T-helper 17 cell (primary cell): ENCODE results near the gene COL4A1. TPM values are rescaled to one million over a fixed set of nuclear protein-coding genes. Genes with fewer than 3 reads are reported as not detected.

Source experiments
- ATAC-seq: fragments of 150-1000 bp; cut with Tn5 transposase; 2 replicates; pipeline ENCODE4 v1.10.0; 2021; ENCODE audit warnings: mild to moderate bottlenecking, moderate library complexity
- DNase-seq, 3 donors: peaks; one replicate each; pipeline versions ENCODE4 v3.0.0 to v3.0.0-alpha.2; 2020 to 2021
- H3K9me3 ChIP-seq: one replicate; pipeline ENCODE4 v1.7.0; 2013; ENCODE audit warnings: low read length, mild to moderate bottlenecking; ENCODE audit not compliant: control insufficient read depth, poor library complexity, severe bottlenecking
- H3K27ac Mint-ChIP-seq: one replicate; pipeline ENCODE4 v1.8.0; 2022; ENCODE audit warnings: mild to moderate bottlenecking, moderate library complexity, mixed read lengths
- H3K27me3 Mint-ChIP-seq: one replicate; pipeline ENCODE4 v1.8.0; 2022; ENCODE audit warnings: mixed read lengths
- H3K36me3 Mint-ChIP-seq: one replicate; pipeline ENCODE4 v1.8.0; 2022; ENCODE audit warnings: low read depth, mixed read lengths
- H3K4me1 Mint-ChIP-seq: one replicate; pipeline ENCODE4 v1.8.0; 2022; ENCODE audit warnings: mild to moderate bottlenecking, mixed read lengths
- H3K4me3 Mint-ChIP-seq: one replicate; pipeline ENCODE4 v1.8.0; 2022; ENCODE audit warnings: mild to moderate bottlenecking, moderate library complexity, mixed read lengths
- total RNA-seq, 4 donors: library from RNA in 2 of 4; stranded (reverse) in 2 of 4; gene quantifications; one replicate each; pipeline ENCODE4 v1.2.3 and lab custom pipeline; 2022 to 2026

Gene COL4A1
- total RNA-seq, 2 donors from 2014 or later, result 0.37 TPM; not detected in 1

DNA sequence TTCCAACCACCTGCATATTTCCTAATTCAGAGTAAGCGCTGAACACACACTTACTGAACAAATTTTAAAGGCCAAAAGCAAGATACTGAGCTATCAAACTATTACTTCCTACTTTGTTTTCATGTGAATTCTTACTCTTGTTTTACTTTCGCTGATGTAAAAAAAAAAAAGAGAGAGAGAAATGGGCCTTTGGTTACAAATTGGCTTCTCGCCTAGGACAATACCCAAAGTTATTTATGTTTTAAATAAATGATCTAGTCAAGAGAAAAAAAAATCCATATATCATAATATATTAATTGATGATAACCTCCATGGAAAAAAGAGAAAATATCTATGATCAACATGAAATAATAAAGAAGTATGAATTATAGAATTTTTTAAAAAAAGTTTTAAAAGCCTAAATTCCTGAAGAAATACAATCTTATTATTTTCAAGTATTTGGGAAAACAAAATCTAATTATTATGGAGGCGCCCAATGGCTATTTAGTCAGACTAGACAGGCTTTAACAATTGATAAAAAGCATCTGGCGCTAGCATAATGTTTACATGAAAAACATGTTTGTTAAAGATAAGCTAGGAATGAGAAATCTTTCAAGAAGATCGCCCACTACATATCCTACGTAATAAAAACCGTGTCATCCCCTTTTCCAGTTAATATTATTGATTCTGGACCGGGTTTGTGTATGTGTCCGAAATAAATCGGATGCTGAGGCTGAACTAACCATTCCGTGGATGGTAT is 9.0 kb downstream of the COL4A1 start:
- Mint-ChIP-seq H3K4me3 (no peak overlapping the region), H3K4me1 (no peaks in the 10 kb centered on the region), H3K27me3 (peaks cover 54% of the 10 kb centered on the region), H3K27ac (no peak overlapping the region), H3K36me3 (peaks cover 5% of the 10 kb centered on the region)
- DNase-seq (no peak), ATAC-seq (no peak)
- H3K9me3 ChIP-seq, result no peaks in the 10 kb centered on the region

DNA sequence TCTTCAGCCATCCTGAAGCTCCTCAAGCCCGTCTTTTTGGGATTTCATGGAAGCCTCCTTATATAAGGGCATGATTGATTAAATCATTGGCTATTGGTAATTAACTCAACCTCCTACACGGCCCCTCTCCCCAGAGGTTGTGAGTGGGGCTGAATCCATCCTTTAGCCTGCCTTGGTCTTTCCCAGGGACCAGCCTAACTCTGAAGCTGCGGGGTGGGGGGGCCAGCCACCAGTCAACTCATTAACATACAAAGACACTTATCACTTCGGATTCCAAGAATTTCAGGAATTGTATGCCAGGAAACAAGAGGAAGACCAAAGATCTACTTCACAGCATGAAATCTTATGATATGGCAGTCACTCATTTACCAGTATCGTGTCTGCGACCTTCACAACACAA is 9.9 kb downstream of the COL4A1 start:
- no peak for DNase-seq
- H3K9me3 ChIP-seq, result no peaks in the 10 kb centered on the region
- Mint-ChIP-seq H3K4me3 (no peak overlapping the region), H3K27ac (no peak overlapping the region), H3K27me3 (peaks cover 50% of the 10 kb centered on the region), H3K4me1 (no peaks in the 10 kb centered on the region), H3K36me3 (peaks cover 5% of the 10 kb centered on the region)
- ATAC-seq, result no peak

- Mint-ChIP-seq H3K27ac (no peak overlapping the region), H3K4me1 (no peaks in the 10 kb centered on the region), H3K27me3 (peaks cover 40% of the 10 kb centered on the region), H3K4me3 (no peak overlapping the region), H3K36me3 (no peaks in the 10 kb centered on the region)
- no peaks in the 10 kb centered on the region for H3K9me3 ChIP-seq
- no peak for ATAC-seq
- DNase-seq, result no peak
Measured at GRCh38 chr13:110294622-110295021, 12.3 kb downstream of the COL4A1 start.

GRCh38 chr13:110294146-110294545 is 12.8 kb downstream of the COL4A1 start:
- H3K27me3 Mint-ChIP-seq, result peaks cover 40% of the 10 kb centered on the region
- H3K27ac Mint-ChIP-seq, result no peak overlapping the region
- H3K9me3 ChIP-seq, result no peaks in the 10 kb centered on the region

DNA sequence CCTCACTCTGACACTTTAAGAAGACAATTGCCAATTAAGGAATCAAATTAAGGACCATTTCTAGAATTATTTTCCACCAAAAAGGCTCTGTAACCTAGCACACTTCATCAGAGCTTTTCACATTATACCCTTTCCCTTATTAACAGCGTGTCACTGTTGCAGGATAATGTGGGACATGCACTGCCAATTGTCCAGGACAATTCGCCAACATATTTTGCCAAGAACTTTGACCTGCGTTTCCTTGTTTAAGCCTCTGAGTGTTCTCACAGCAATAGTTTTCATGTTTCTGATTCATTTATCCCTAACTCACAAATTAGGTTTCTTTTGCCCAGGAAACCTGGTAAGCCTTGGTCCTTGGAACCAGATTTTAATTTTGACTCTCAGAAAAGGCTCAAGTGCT is 13.3 kb downstream of the COL4A1 start:
- no peaks in the 10 kb centered on the region for H3K9me3 ChIP-seq
- Mint-ChIP-seq H3K4me3 (no peak overlapping the region), H3K27ac (no peak overlapping the region), H3K27me3 (peaks cover 38% of the 10 kb centered on the region), H3K4me1 (no peaks in the 10 kb centered on the region), H3K36me3 (no peaks in the 10 kb centered on the region)
- DNase-seq (no peak), ATAC-seq (no peak)

More at GRCh38 chr13:110294146-110294545, 12.8 kb downstream of the COL4A1 start:
- ATAC-seq (no peak), DNase-seq (no peak)
- no peaks in the 10 kb centered on the region for H3K4me1 Mint-ChIP-seq
- H3K36me3 Mint-ChIP-seq, result no peaks in the 10 kb centered on the region
- H3K4me3 Mint-ChIP-seq, result no peak overlapping the region

DNA sequence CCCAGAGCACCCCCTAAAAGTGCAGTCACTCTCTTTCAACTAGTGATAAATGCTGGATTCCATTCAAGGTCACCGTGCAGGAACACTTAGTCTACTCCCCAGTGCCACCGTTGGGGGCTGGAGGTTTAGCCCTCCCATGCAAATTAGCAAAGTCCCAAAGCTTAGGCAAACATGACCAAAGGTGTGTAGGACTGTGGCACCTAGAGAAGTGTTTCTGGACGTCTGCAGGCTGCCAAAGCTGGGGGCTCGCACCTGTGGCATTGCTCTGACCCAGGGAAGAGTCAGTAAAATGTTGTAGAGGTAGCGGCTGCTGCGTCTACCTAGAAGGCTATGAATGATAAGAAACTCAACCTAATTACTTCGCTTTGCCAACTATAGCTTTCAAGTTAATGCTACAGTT is 13.9 kb downstream of the COL4A1 start:
- DNase-seq (no peak), ATAC-seq (no peak)
- Mint-ChIP-seq H3K36me3 (no peaks in the 10 kb centered on the region), H3K4me3 (no peak overlapping the region), H3K27me3 (peaks cover 35% of the 10 kb centered on the region), H3K4me1 (no peaks in the 10 kb centered on the region), H3K27ac (no peak overlapping the region)
- H3K9me3 ChIP-seq, result no peaks in the 10 kb centered on the region

DNA sequence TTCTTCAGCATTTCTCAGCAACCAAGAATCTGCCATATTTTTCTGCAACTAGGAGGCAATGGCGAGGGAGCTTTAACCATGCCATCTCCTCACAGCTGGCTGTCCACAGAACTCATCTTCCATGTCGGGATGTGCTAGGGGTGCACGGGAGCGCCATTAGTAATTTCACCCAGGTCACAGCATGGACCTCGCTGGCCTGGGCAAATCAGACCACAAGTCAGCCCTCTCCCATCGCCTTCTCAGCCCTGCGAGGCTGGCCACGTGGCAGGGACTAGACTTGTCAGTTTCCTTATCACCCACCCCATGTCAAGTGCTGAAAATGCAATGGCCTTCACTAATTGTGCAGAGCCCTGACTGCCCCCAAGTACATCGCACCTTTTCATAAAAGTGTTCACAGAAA is 15.7 kb downstream of the COL4A1 start:
- Mint-ChIP-seq H3K27me3 (peaks cover 25% of the 10 kb centered on the region), H3K36me3 (no peaks in the 10 kb centered on the region), H3K4me3 (no peak overlapping the region), H3K4me1 (no peaks in the 10 kb centered on the region), H3K27ac (no peak overlapping the region)
- ATAC-seq (no peak), DNase-seq (no peak)
- H3K9me3 ChIP-seq, result no peaks in the 10 kb centered on the region

- no peak for DNase-seq
- H3K27me3 Mint-ChIP-seq, result peaks cover 27% of the 10 kb centered on the region
- H3K27ac Mint-ChIP-seq, result no peak overlapping the region
Measured at GRCh38 chr13:110290826-110291225, 16.1 kb downstream of the COL4A1 start.

GRCh38 chr13:110290153-110290552 is 16.8 kb downstream of the COL4A1 start:
- no peaks in the 10 kb centered on the region for H3K36me3 Mint-ChIP-seq
- ATAC-seq (no peak), DNase-seq (no peak)
- peaks cover 25% of the 10 kb centered on the region for H3K27me3 Mint-ChIP-seq
- H3K4me1 Mint-ChIP-seq, result no peaks in the 10 kb centered on the region
- H3K27ac Mint-ChIP-seq, result no peak overlapping the region
- H3K9me3 ChIP-seq, result no peaks in the 10 kb centered on the region
- H3K4me3 Mint-ChIP-seq, result no peak overlapping the region

More at GRCh38 chr13:110290826-110291225, 16.1 kb downstream of the COL4A1 start:
- H3K4me1 Mint-ChIP-seq, result no peaks in the 10 kb centered on the region
- H3K4me3 Mint-ChIP-seq, result no peak overlapping the region
- H3K36me3 Mint-ChIP-seq, result no peaks in the 10 kb centered on the region
- no peaks in the 10 kb centered on the region for H3K9me3 ChIP-seq
- no peak for ATAC-seq

DNA sequence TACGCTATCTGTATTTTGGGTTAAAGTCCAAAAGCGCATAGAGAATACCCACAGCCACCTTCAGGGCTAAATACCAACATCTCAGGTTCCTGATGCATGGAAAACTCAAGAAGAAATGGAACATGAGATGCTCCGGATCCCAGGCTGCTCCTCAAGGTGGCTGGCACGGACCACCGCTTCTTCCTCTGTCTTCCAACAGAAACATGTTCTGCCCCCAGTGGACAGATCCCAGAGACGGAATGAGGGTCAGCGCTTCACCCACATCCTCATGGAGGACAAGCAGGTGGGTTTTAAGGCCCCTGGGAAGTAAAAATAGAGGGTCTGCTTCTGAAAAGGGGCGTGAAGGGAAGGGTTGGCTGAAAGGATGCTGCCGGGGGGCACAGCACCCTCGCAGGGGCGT is 17.3 kb downstream of the COL4A1 start:
- Mint-ChIP-seq H3K27me3 (peaks cover 28% of the 10 kb centered on the region), H3K27ac (no peak overlapping the region), H3K4me1 (no peaks in the 10 kb centered on the region), H3K36me3 (no peaks in the 10 kb centered on the region), H3K4me3 (no peak overlapping the region)
- no peak for DNase-seq
- no peak for ATAC-seq
- no peaks in the 10 kb centered on the region for H3K9me3 ChIP-seq

GRCh38 chr13:110289174-110289573 is 17.8 kb downstream of the COL4A1 start:
- Mint-ChIP-seq H3K4me1 (no peaks in the 10 kb centered on the region), H3K4me3 (no peak overlapping the region), H3K27me3 (peaks cover 29% of the 10 kb centered on the region), H3K27ac (no peak overlapping the region), H3K36me3 (no peaks in the 10 kb centered on the region)
- ATAC-seq (no peak), DNase-seq (no peak)
- H3K9me3 ChIP-seq, result no peaks in the 10 kb centered on the region

- ATAC-seq (no peak), DNase-seq (no peak)
- H3K27ac Mint-ChIP-seq, result no peak overlapping the region
- H3K4me3 Mint-ChIP-seq, result no peak overlapping the region
- no peaks in the 10 kb centered on the region for H3K9me3 ChIP-seq
- H3K27me3 Mint-ChIP-seq, result peaks cover 30% of the 10 kb centered on the region
- no peaks in the 10 kb centered on the region for H3K4me1 Mint-ChIP-seq
- no peaks in the 10 kb centered on the region for H3K36me3 Mint-ChIP-seq
Measured at GRCh38 chr13:110286833-110287819, 19.8 kb downstream of the COL4A1 start.

DNA sequence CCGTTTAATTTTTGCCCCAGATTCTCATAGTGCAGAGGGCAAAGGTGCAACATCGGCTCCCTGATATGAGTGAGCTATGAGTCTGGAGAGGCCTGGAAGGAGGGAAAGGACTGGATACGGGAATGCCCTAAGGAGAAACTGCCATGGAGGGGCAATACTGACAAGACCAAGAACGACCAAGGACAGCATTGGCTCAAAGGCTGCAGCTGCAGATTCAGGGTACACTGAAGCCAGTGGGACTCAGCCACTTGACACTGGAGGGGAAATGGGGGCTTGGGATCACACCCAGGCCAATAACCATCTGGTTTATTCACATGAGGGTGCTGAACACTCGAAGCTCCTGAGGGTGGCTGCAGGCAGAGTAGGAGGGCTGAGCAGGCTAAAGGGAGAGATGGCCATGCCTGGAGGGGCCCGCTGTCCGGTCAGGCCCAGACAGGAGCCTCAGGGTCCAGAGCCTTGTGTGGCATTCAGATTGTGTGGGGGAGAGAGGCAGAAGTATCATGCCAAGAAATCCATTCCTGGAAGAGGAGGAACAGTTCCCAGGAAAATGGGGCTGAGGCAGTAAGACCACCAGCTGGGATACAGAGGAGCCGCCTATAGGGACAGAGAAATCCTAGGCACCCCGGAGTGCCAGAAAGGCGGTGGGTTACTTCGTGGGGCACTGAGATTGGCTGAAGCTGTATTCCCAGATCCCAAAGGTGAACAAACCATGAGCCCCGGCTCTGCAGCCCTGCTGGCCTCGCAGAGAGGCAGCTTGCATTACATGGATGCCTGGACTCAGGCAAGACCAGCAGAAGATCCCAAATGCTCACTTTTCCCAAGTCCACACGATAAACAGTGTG is 20.7 kb downstream of the COL4A1 start:
- no peaks in the 10 kb centered on the region for H3K4me1 Mint-ChIP-seq
- DNase-seq, result no peak
- no peak overlapping the region for H3K27ac Mint-ChIP-seq
- H3K4me3 Mint-ChIP-seq, result no peak overlapping the region
- no peaks in the 10 kb centered on the region for H3K36me3 Mint-ChIP-seq
- H3K9me3 ChIP-seq, result no peaks in the 10 kb centered on the region
- H3K27me3 Mint-ChIP-seq, result peaks cover 31% of the 10 kb centered on the region
- no peak for ATAC-seq
